HEK293 (cell line): ENCODE measurements around the gene LMTK3.

Experiments
- CTCF ChIA-PET: fragments of 350-600 bp; formaldehyde crosslinking; extraction: SDS; loops from one replicate; lab custom pipeline; 2021; ENCODE audit warnings: antibody characterized with exemption; lab: Yijun Ruan, JAX
- POLR2A ChIA-PET: fragments of 300-600 bp; formaldehyde crosslinking; extraction: SDS; loops from one replicate; lab custom pipeline; 2020; ENCODE audit warnings: antibody characterized with exemption, inconsistent platforms; lab: Yijun Ruan, JAX
- H3K27ac ChIP-seq: fragments of 200-500 bp; sonication (Bioruptor generic); 2 replicates; pipeline ENCODE4 v1.5.1; 2014; ENCODE audit warnings: low read depth, low read length, control low read depth, inconsistent platforms; ENCODE audit errors: extremely low read depth
- H3K36me3 ChIP-seq, 2 experiments: fragments of 200-500 bp in 1 of 2; sonication (Bioruptor generic) in 1 of 2; 1 replicate in 1 of 2; 2 replicates in 1 of 2; pipeline ENCODE4 v1.5.1; 2014 to 2017; ENCODE audit warnings: inconsistent platforms in 2 of 2, low read length in 2 of 2; ENCODE audit not compliant: control insufficient read depth in 2 of 2, insufficient read depth in 1 of 2
- H3K4me1 ChIP-seq: fragments of 200-500 bp; sonication (Bioruptor generic); 2 replicates; pipeline ENCODE4 v1.5.1; 2014; ENCODE audit warnings: mild to moderate bottlenecking, low read length, inconsistent platforms; ENCODE audit not compliant: control insufficient read depth, insufficient read depth
- H3K4me3 ChIP-seq: 2 replicates; pipeline ENCODE4 v1.5.1; 2011; ENCODE audit warnings: low read depth, mild to moderate bottlenecking, control low read depth, low read length, moderate library complexity
- H3K9me3 ChIP-seq: fragments of 200-500 bp; sonication (Bioruptor generic); 2 replicates; pipeline ENCODE4 v1.5.1; 2014; ENCODE audit warnings: low read depth, low read length, inconsistent platforms; ENCODE audit not compliant: control insufficient read depth, insufficient read depth
- GFI1B ChIP-seq: fragments of 450-650 bp; formaldehyde crosslinking; IDR thresholded peaks from 2 replicates; pipeline ENCODE4 v1.5.1; 2016; ENCODE audit warnings: missing biosample characterization, missing genetic modification characterization
- GLIS1 ChIP-seq: fragments of 450-650 bp; formaldehyde crosslinking; IDR thresholded peaks from 2 replicates; pipeline ENCODE4 v1.5.1; 2016; ENCODE audit warnings: missing biosample characterization, missing genetic modification characterization
- KLF1 ChIP-seq: fragments of 450-650 bp; formaldehyde crosslinking; IDR thresholded peaks from 2 replicates; pipeline ENCODE4 v1.5.1; 2016; ENCODE audit warnings: missing biosample characterization, missing genetic modification characterization
- KLF7 ChIP-seq: fragments of 450-650 bp; formaldehyde crosslinking; IDR thresholded peaks from 2 replicates; pipeline ENCODE4 v1.5.1; 2016; ENCODE audit warnings: missing biosample characterization, missing genetic modification characterization, borderline replicate concordance
- MEIS1 ChIP-seq: sonication (generic); formaldehyde crosslinking; IDR thresholded peaks from 2 replicates; pipeline ENCODE4 v1.8.1; 2022; ENCODE audit warnings: missing genetic modification reagents, mild to moderate bottlenecking, borderline replicate concordance
- PRDM10 ChIP-seq: fragments of 450-650 bp; formaldehyde crosslinking; IDR thresholded peaks from 2 replicates; pipeline ENCODE4 v1.5.1; 2016; ENCODE audit warnings: missing biosample characterization, missing genetic modification characterization
- SP3 ChIP-seq: fragments of 450-650 bp; formaldehyde crosslinking; IDR thresholded peaks from 2 replicates; pipeline ENCODE4 v1.5.1; 2016; ENCODE audit warnings: missing biosample characterization, missing genetic modification characterization
- SP7 ChIP-seq: fragments of 450-650 bp; formaldehyde crosslinking; IDR thresholded peaks from 2 replicates; pipeline ENCODE4 v1.5.1; 2016; ENCODE audit warnings: missing biosample characterization, missing genetic modification characterization
- ZBTB20 ChIP-seq: fragments of 450-650 bp; formaldehyde crosslinking; IDR thresholded peaks from 2 replicates; pipeline ENCODE4 v1.5.1; 2016; ENCODE audit warnings: missing biosample characterization, missing genetic modification characterization
- ZBTB44 ChIP-seq: fragments of 450-650 bp; IDR thresholded peaks from 2 replicates; pipeline ENCODE4 v1.5.1; 2018; ENCODE audit warnings: missing biosample characterization, mild to moderate bottlenecking, missing genetic modification characterization
- ZBTB48 ChIP-seq: fragments of 450-650 bp; formaldehyde crosslinking; IDR thresholded peaks from 2 replicates; pipeline ENCODE4 v1.5.1; 2016; ENCODE audit warnings: missing biosample characterization, missing genetic modification characterization
- ZBTB6 ChIP-seq: fragments of 450-650 bp; formaldehyde crosslinking; IDR thresholded peaks from 2 replicates; pipeline ENCODE4 v1.5.1; 2017; ENCODE audit warnings: missing biosample characterization, missing genetic modification characterization
- ZNF175 ChIP-seq: fragments of 450-650 bp; formaldehyde crosslinking; IDR thresholded peaks from 2 replicates; pipeline ENCODE4 v1.5.1; 2016; ENCODE audit warnings: missing biosample characterization, missing genetic modification characterization
- ZNF335 ChIP-seq: fragments of 450-650 bp; formaldehyde crosslinking; conservative IDR thresholded peaks from 2 replicates; pipeline ENCODE4 v1.5.1; 2016; ENCODE audit warnings: missing biosample characterization, missing genetic modification characterization
- ZNF391 ChIP-seq: fragments of 450-650 bp; formaldehyde crosslinking; IDR thresholded peaks from 2 replicates; pipeline ENCODE4 v1.5.1; 2016; ENCODE audit warnings: low read depth, missing biosample characterization, missing genetic modification characterization, borderline replicate concordance
- ZNF398 ChIP-seq: fragments of 450-650 bp; formaldehyde crosslinking; IDR thresholded peaks from 2 replicates; pipeline ENCODE4 v1.5.1; 2017; ENCODE audit warnings: missing biosample characterization, missing genetic modification characterization
- ZNF843 ChIP-seq: fragments of 450-650 bp; formaldehyde crosslinking; IDR thresholded peaks from 2 replicates; pipeline ENCODE4 v1.5.1; 2016; ENCODE audit warnings: missing biosample characterization, missing genetic modification characterization
- ZSCAN23 ChIP-seq: fragments of 450-650 bp; formaldehyde crosslinking; IDR thresholded peaks from 2 replicates; pipeline ENCODE4 v1.5.1; 2016; ENCODE audit warnings: missing biosample characterization, missing genetic modification characterization

LMTK3 gene

GRCh38 chr19:48469934-48470680 is 41.5 kb downstream of the LMTK3 start:
- Histone ChIP-seq H3K9me3 (no peaks in the 10 kb centered on the region), H3K4me1 (peaks cover 11% of the 10 kb centered on the region), H3K27ac (peak overlapping the region; percentile 97), H3K36me3 (peaks cover 29 to 48% of the 10 kb centered on the region in 2 experiments), H3K4me3 (peak overlapping the region; percentile 82)
- TF ChIP-seq GFI1B (tag by site-specific recombination) (no peak), ZBTB48 (0 out of 2 replicates have a peak, but pooled peaks have one; percentile 43), ZNF335 (tag by site-specific recombination) (0 out of 2 replicates have a peak, but pooled peaks have one; percentile 1), ZNF175 (tag by site-specific recombination) (no peak), ZNF398 (tag by site-specific recombination) (0 out of 2 replicates have a peak, but pooled peaks have one; percentile 11), PRDM10 (tag by site-specific recombination) (peak; percentile 6; the same call in 1 of the 2 replicates)
- ChIA-PET POLR2A (interaction anchor here (0.6 to 1.7 kb wide), 15 partner anchors 9 to 484 kb away, joined by 3 to 8 read pairs (median 4); partner anchors contain the start of genes BAX, GRWD1, KDELR1 and RPL18), CTCF (interaction anchor here (0.9 to 1.8 kb wide), 5 partner anchors 19 to 156 kb away, joined by 4 to 9 read pairs (median 5); no protein-coding TSS in a partner anchor)

GRCh38 chr19:48469289-48469881 is 42.2 kb downstream of the LMTK3 start, which contains the start of gene CYTH2:
TSS of gene CYTH2 (plus strand) at chr19:48469369. CDS start at chr19:48469508, 139 bp downstream.
- Histone ChIP-seq H3K9me3 (no peaks in the 10 kb centered on the region), H3K4me1 (peaks cover 11% of the 10 kb centered on the region), H3K27ac (peak within 1 kb of the TSS; percentile 97), H3K4me3 (peak within 1 kb of the TSS; percentile 82), H3K36me3 (peaks cover 21 to 41% of the 10 kb centered on the region in 2 experiments)
- POLR2A ChIA-PET = interaction anchor here (0.6 to 1.7 kb wide), 14 partner anchors 10 to 485 kb away, joined by 3 to 8 read pairs (median 4); partner anchors contain the start of genes BAX, GRWD1, RPL18 and SPHK2
- CTCF ChIA-PET = interaction anchor here (0.9 to 1.8 kb wide), 2 partner anchors 20 to 119 kb away, joined by 6 to 9 read pairs; no protein-coding TSS in a partner anchor
- peak; percentile 81; the same call in 1 of the 2 replicates for TF ChIP-seq KLF7 (tag by site-specific recombination)
- TF ChIP-seq ZSCAN23 = 0 out of 2 replicates have a peak, but pooled peaks have one; percentile 21
- TF ChIP-seq ZNF391 (tag by site-specific recombination) = peak; percentile 72; the same call in 1 of the 2 replicates
- peak; percentile 51; the same call in 1 of the 2 replicates for TF ChIP-seq ZBTB6 (tag by site-specific recombination)
- TF ChIP-seq ZBTB44 (tag by site-specific recombination) = peak; percentile 37; the same call in 1 of the 2 replicates
- TF ChIP-seq ZNF843 (tag by site-specific recombination) = peak; percentile 60
- TF ChIP-seq KLF1 = peak; percentile 80
- TF ChIP-seq ZBTB20 (tag by site-specific recombination) = 0 out of 2 replicates have a peak, but pooled peaks have one; percentile 15
- TF ChIP-seq GLIS1 (tag by site-specific recombination) = peak; percentile 37; the same call in 1 of the 2 replicates
- TF ChIP-seq SP3 = peak; percentile 87; the same call in 1 of the 2 replicates
- no peak for TF ChIP-seq MEIS1 (CRISPR knock-in tag)
- peak; percentile 76 for TF ChIP-seq SP7 (tag by site-specific recombination)
